Trophoblast cell (in vitro differentiated cells and primary cell): ENCODE results near the gene PCDH1.

Experiments used
- DNase-seq, 2 donors: peaks; one replicate each; pipeline ENCODE4 v3.0.0-alpha.2; 2016
- H2AFZ ChIP-seq: 2 replicates; pipeline ENCODE4 v1.6.1; 2013; ENCODE audit warnings: low read length, moderate library complexity, mild to moderate bottlenecking; ENCODE audit not compliant: insufficient read depth, poor library complexity
- H2AK5ac ChIP-seq: 2 replicates; pipeline ENCODE4 v1.6.1; 2013; ENCODE audit warnings: mild to moderate bottlenecking, low read length
- H2BK120ac ChIP-seq: 2 replicates; pipeline ENCODE4 v1.6.1; 2013; ENCODE audit warnings: low read length, mild to moderate bottlenecking, moderate library complexity; ENCODE audit not compliant: insufficient read depth, poor library complexity
- H2BK12ac ChIP-seq: 2 replicates; pipeline ENCODE4 v1.6.1; 2013; ENCODE audit warnings: mild to moderate bottlenecking, low read length, moderate library complexity
- H2BK5ac ChIP-seq: 2 replicates; pipeline ENCODE4 v1.6.1; 2013; ENCODE audit warnings: low read length, low read depth, moderate library complexity, mild to moderate bottlenecking; ENCODE audit not compliant: poor library complexity
- H3K14ac ChIP-seq: 2 replicates; pipeline ENCODE4 v1.6.1; 2013; ENCODE audit warnings: mild to moderate bottlenecking, low read length
- H3K18ac ChIP-seq: 2 replicates; pipeline ENCODE4 v1.6.1; 2013; ENCODE audit warnings: mild to moderate bottlenecking, low read length
- H3K23ac ChIP-seq: 2 replicates; pipeline ENCODE4 v1.6.1; 2013; ENCODE audit warnings: low read length
- H3K27ac ChIP-seq: 2 replicates; pipeline ENCODE4 v1.5.1; 2013; ENCODE audit warnings: low read depth, mild to moderate bottlenecking, inconsistent platforms, low read length, moderate library complexity
- H3K27me3 ChIP-seq: 2 replicates; pipeline ENCODE4 v1.6.1; 2013; ENCODE audit warnings: inconsistent platforms, mild to moderate bottlenecking, low read length, moderate library complexity; ENCODE audit not compliant: insufficient read depth
- H3K36me3 ChIP-seq, 2 experiments: 1 replicate in 1 of 2; 2 replicates in 1 of 2; pipeline ENCODE4 v1.6.1; 2013; ENCODE audit warnings: low read length in 2 of 2, mild to moderate bottlenecking in 2 of 2, moderate library complexity in 1 of 2; ENCODE audit not compliant: insufficient read depth in 2 of 2, control insufficient read depth in 1 of 2
- H3K4ac ChIP-seq: 2 replicates; pipeline ENCODE4 v1.6.1; 2013; ENCODE audit warnings: low read depth, mild to moderate bottlenecking, low read length, moderate library complexity
- H3K4me1 ChIP-seq, 2 experiments: 1 replicate in 1 of 2; 2 replicates in 1 of 2; pipeline ENCODE4 v1.6.1; 2013; ENCODE audit warnings: low read length in 2 of 2, mild to moderate bottlenecking in 2 of 2, moderate library complexity in 1 of 2; ENCODE audit not compliant: insufficient read depth in 2 of 2, control insufficient read depth in 1 of 2
- H3K4me2 ChIP-seq: 2 replicates; pipeline ENCODE4 v1.6.1; 2013; ENCODE audit warnings: inconsistent platforms, mild to moderate bottlenecking, low read length, moderate library complexity
- H3K4me3 ChIP-seq: 2 replicates; pipeline ENCODE4 v1.5.1; 2013; ENCODE audit warnings: mild to moderate bottlenecking, low read depth, low read length, inconsistent platforms
- H3K79me1 ChIP-seq: one replicate; pipeline ENCODE4 v1.6.1; 2013; ENCODE audit warnings: low read length
- H3K79me2 ChIP-seq: 2 replicates; pipeline ENCODE4 v1.6.1; 2013; ENCODE audit warnings: low read length, mild to moderate bottlenecking; ENCODE audit not compliant: control insufficient read depth, insufficient read depth, poor library complexity
- H3K9ac ChIP-seq: 2 replicates; pipeline ENCODE4 v1.6.1; 2013; ENCODE audit warnings: mild to moderate bottlenecking, low read length
- H3K9me3 ChIP-seq: 2 replicates; pipeline ENCODE4 v1.6.1; 2013; ENCODE audit warnings: low read depth, mild to moderate bottlenecking, control low read depth, inconsistent platforms, low read length; ENCODE audit not compliant: insufficient read depth
- H4K12ac ChIP-seq: 2 replicates; pipeline ENCODE4 v1.6.1; 2013; ENCODE audit warnings: low read depth, mild to moderate bottlenecking, low read length, moderate library complexity
- H4K8ac ChIP-seq: 2 replicates; pipeline ENCODE4 v1.6.1; 2013; ENCODE audit warnings: low read depth, mild to moderate bottlenecking, low read length, moderate library complexity
- H4K91ac ChIP-seq: one replicate; pipeline ENCODE4 v1.6.1; 2013; ENCODE audit warnings: low read depth, mild to moderate bottlenecking, low read length, moderate library complexity
- WGBS: extraction: QIAGEN DNeasy Blood & Tissue Kit; methylation state at CpG from one replicate; pipeline ENCODE4 v1.1.7; 2013; ENCODE audit warnings: missing lambda C conversion rate; ENCODE audit not compliant: insufficient read length, insufficient coverage; ENCODE audit errors: extremely low coverage; 5-methylcytosine and 5-hydroxymethylcytosine counted together

PCDH1 gene

DNA sequence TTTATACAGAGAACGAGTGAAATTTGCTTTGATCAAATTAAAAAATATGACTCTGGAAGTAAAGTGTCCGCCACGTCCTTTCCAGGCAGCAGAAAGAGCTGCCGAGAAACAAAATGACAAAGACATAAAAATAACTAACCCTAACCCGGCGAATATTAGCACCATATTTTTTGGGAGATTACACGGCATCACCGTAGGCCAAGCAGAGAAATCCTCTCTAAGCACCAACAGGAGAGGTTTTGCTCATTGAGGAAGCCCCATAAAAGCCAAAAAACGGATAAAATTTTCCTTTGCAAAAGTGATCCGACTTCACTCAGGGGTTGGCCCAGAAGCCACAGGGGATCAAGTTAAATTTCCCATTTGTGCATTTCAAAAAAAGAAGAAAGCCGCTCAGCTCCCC is 70.9 kb downstream of the PCDH1 start:
- no peak overlapping the region for H2BK120ac ChIP-seq
- H2AK5ac ChIP-seq = no peak overlapping the region
- no CpG with 5 or more reads among the region's 11 CpGs for WGBS
- H3K23ac ChIP-seq = no peak overlapping the region
- no peaks in the 10 kb centered on the region for H3K79me2 ChIP-seq
- no peak overlapping the region for H3K27ac ChIP-seq
- no peak overlapping the region for H3K18ac ChIP-seq
- no peak overlapping the region for H3K14ac ChIP-seq
- H4K8ac ChIP-seq = no peak overlapping the region
- H3K27me3 ChIP-seq = no peaks in the 10 kb centered on the region
- no peak for DNase-seq
- H3K4me3 ChIP-seq = no peak overlapping the region
- no peaks in the 10 kb centered on the region for H3K36me3 ChIP-seq
- H2BK5ac ChIP-seq = no peak overlapping the region
- no peaks in the 10 kb centered on the region for H3K4me1 ChIP-seq
- H3K9me3 ChIP-seq = no peaks in the 10 kb centered on the region
- H2AFZ ChIP-seq = no peak overlapping the region
- H4K91ac ChIP-seq = no peak overlapping the region
- no peak overlapping the region for H3K4ac ChIP-seq
- no peak overlapping the region for H3K9ac ChIP-seq
- H2BK12ac ChIP-seq = no peak overlapping the region
- no peak overlapping the region for H4K12ac ChIP-seq
- H3K4me2 ChIP-seq = no peak overlapping the region
- H3K79me1 ChIP-seq = no peaks in the 10 kb centered on the region

DNA sequence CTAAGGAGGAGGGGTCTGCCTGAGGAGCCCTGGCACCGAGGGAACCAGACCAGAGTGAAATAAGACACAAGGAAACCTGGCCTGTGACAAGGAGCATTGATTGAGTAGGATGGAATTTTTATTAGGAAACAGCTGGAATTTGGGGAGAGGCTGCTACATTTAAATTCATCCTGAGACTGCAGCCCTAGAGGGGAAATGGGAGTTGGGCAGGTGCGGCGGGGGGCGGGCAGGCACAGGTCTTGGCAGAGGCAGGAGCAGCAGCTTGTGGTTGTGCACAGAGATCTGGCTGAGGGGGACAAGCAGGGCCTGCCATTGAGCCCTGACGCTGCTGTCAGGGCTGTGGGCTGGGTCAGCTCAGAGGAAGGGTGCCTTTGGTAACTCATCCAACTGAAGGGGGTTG is 71.6 kb downstream of the PCDH1 start:
- Histone ChIP-seq H3K9me3 (no peaks in the 10 kb centered on the region), H3K23ac (no peak overlapping the region), H3K9ac (no peak overlapping the region), H3K4me1 (no peaks in the 10 kb centered on the region), H3K14ac (no peak overlapping the region), H4K8ac (no peak overlapping the region), H3K4ac (no peak overlapping the region), H2BK120ac (no peak overlapping the region), H3K18ac (no peak overlapping the region), H3K4me2 (no peak overlapping the region), H3K4me3 (no peak overlapping the region), H2BK5ac (no peak overlapping the region), H3K27me3 (no peaks in the 10 kb centered on the region), H3K27ac (no peak overlapping the region), H3K79me2 (no peaks in the 10 kb centered on the region), H2AK5ac (no peak overlapping the region), H2AFZ (no peak overlapping the region), H3K36me3 (no peaks in the 10 kb centered on the region), H2BK12ac (no peak overlapping the region), H4K91ac (no peak overlapping the region), H3K79me1 (no peaks in the 10 kb centered on the region), H4K12ac (no peak overlapping the region)
- DNase-seq = no peak
- no CpG with 5 or more reads among the region's 5 CpGs for WGBS

DNA sequence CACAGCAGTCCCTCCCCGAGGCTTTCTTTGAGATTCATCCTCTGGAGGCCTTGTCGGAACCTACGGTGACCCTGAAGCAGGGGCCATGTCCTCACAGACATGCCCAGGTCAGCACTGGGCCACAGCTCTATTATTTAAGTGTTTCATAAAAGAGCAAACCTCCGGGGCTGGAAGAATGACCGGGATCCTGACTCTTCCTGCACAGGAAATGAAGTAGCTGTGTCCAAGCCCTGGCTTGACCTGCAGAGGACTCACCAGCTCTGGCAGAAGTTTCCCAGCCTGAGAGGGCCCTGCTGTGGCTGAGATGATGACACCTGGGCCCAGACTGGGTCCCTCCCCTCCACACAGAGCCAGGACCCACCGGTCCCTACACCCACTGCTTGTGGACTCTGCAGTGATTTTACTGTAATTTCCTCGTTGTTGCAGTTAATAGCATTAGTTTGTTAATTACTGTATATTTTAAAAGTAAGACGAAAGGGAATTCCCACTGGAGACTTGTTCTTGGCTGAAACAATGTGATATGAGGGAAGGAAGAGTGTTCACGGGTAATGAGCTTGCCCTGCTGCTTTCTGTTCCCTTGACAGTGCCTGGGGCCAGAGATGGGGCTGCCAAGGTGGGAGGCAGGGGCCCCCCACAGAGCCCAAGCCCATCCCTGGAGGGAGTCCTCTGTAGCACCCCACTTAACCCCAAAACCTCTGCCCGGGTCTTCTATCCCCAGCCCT is 72.2 kb downstream of the PCDH1 start:
- WGBS = no CpG with 5 or more reads among the region's 10 CpGs
- no peak for DNase-seq
- Histone ChIP-seq H2BK5ac (no peak overlapping the region), H2BK120ac (no peak overlapping the region), H3K4me1 (no peaks in the 10 kb centered on the region), H3K36me3 (no peaks in the 10 kb centered on the region), H3K79me2 (no peaks in the 10 kb centered on the region), H2AK5ac (no peak overlapping the region), H3K27ac (no peak overlapping the region), H3K4ac (no peak overlapping the region), H3K23ac (no peak overlapping the region), H3K14ac (no peak overlapping the region), H2AFZ (no peak overlapping the region), H4K8ac (no peak overlapping the region), H3K9me3 (no peaks in the 10 kb centered on the region), H3K4me2 (no peak overlapping the region), H3K4me3 (no peak overlapping the region), H3K18ac (no peak overlapping the region), H3K9ac (no peak overlapping the region), H4K91ac (no peak overlapping the region), H4K12ac (no peak overlapping the region), H3K27me3 (no peaks in the 10 kb centered on the region), H3K79me1 (no peaks in the 10 kb centered on the region), H2BK12ac (no peak overlapping the region)

DNA sequence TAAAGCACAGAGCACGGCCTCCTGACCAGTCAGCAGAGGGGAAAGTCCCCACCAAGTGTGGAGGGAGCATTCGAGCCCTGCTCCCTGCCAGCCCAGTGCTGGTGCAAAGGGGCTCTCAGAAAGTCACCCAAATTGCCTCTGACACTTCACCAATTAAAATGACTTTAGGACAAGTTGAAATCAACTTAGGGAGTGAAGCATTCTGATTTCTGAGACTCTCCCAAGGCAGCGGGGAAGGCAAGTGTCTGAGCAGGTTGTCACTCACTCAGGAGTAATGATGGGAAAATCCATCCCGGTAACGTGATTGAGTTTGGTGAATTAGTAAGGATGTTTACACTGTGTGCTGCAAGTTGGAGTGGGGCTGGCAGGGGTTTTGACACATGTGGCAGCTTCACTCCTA is 73.7 kb downstream of the PCDH1 start:
- Histone ChIP-seq H3K9ac (no peak overlapping the region), H3K18ac (no peak overlapping the region), H3K79me2 (no peaks in the 10 kb centered on the region), H3K27ac (no peak overlapping the region), H3K4me3 (no peak overlapping the region), H3K36me3 (no peaks in the 10 kb centered on the region), H3K14ac (no peak overlapping the region), H2BK5ac (no peak overlapping the region), H4K8ac (no peak overlapping the region), H3K9me3 (no peaks in the 10 kb centered on the region), H3K4me2 (no peak overlapping the region), H2AK5ac (no peak overlapping the region), H2BK12ac (no peak overlapping the region), H4K12ac (no peak overlapping the region), H3K23ac (no peak overlapping the region), H3K79me1 (no peaks in the 10 kb centered on the region), H3K27me3 (no peaks in the 10 kb centered on the region), H4K91ac (no peak overlapping the region), H2BK120ac (no peak overlapping the region), H3K4me1 (no peaks in the 10 kb centered on the region), H2AFZ (no peak overlapping the region), H3K4ac (no peak overlapping the region)
- DNase-seq = no peak
- WGBS = no CpG with 5 or more reads among the region's 5 CpGs
